GM19023 (cell line): ENCODE results near the gene TGFBR3L.
"Not testable (repeated sequence)": the region's sequence is repeated elsewhere in the genome, so short reads cannot be mapped to it uniquely, and the experiment has no call there.

Source experiments
- ATAC-seq: cut with Tn5 transposase; IDR thresholded peaks from one replicate; pipeline ENCODE4 v1.9.1; 2021; ENCODE audit warnings: mild to moderate bottlenecking, moderate library complexity; ENCODE audit not compliant: unreplicated experiment

Gene TGFBR3L

GRCh38 chr19:7879111-7879807, 35.4 kb upstream of the TGFBR3L start:
- no peak for ATAC-seq

GRCh38 chr19:7879836-7880235, 34.8 kb upstream of the TGFBR3L start:
- ATAC-seq = no peak

GRCh38 chr19:7881910-7882309, 32.7 kb upstream of the TGFBR3L start:
- no peak for ATAC-seq

DNA sequence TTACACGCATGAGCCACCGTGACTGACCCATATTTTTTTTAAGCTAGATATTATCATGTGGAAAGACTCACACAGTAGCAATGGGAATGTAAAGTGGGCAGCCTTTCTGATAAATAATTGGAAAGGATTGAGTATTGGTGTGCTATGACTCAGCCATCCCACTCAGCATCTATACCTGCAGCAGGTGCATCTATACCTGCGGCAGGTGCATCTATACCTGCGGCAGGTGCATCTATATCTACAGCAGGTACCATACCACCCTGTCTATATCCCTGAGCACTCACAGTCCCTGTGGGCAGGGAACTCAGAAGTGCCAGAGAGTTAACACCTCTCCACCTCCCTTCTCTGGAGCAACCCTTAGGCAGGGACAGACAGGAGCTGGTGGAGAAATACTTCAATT, 31.5 kb upstream of the TGFBR3L start:
- no peak for ATAC-seq

DNA sequence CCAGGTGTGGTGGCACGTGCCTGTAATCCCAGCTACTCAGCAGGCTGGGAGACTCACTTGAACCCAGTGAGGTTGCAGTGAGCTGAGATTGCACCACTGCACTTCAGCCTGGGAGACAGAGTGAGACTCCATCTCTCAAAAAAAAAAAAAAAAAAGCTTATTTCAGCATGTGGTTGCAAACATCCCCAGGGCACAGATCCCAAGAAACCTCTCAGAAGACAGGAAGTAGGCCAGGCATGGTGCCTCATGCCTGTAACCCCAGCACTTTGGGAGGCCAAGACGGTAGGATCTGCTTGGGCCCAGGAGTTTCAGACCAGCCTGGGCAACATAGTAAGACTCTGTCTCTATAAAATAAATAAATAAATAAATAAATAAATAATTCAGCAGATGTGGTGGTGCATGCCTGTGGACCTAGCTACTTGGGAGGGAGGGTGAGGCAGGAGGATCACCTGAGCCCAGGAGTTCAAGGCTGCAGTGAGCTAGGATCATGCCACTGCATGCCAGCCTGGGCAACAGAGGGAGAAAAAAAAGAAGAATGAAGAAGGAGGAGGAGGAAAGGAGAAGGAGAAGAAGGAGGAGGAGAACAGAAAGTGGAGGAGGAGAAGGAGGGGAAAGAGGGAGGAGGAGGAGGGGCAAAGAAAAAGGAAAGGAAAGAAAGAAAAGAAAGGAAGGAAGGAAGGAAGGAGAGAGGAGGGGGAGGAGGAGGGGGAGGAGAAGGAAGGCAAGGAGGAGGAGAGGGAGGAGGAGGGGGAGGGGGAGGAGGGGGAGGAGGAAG, 30.6 kb upstream of the TGFBR3L start:
- no peak for ATAC-seq

DNA sequence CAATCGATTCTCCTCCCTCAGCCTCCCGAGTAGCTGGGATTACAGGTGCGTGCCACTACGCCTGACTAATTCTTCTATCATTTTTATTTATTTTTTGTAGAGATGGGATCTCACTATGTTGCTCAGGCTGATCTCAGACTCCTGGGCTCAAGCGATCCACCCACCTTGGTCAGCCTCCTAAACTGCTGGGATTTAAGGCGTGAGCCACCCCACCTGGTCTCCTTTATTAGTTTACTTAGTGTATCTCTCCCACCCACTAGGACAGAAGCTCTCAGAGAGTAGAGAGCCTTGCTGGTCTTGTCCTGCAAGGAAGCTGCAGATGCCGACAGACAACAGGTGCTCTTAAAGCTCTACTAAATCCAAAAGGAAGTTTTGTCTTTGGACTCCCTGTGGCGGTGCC, 28.8 kb upstream of the TGFBR3L start:
- ATAC-seq = no peak

- ATAC-seq = no peak
Observed at GRCh38 chr19:7887408-7888144, 27.1 kb upstream of the TGFBR3L start.

- ATAC-seq = no peak
Observed at GRCh38 chr19:7888145-7888825, 26.3 kb upstream of the TGFBR3L start, which contains the start of gene LRRC8E. Gene LRRC8E (plus strand): TSS chr19:7888510. CDS start chr19:7895604, 7,094 bp downstream.

DNA sequence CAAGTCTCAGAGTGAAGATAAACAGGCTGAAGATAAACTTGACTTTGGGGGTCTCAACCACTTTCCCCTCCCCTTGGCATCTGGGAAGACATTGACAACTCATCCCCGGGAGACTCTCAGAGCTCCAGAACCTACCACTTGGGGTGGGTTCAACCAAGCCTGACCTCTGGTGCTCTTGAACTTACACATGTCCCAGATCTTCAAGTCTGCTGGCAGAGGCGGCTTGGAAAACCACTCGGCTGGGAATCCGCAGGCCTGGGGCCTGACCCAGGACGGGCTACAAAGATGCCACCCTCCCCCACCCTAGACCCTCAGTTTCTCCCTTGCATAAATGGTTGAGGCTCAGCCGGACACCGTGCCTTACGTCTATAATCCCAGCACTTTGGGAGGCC, 25.8 kb upstream of the TGFBR3L start:
- no peak for ATAC-seq

- not testable (repeated sequence) for ATAC-seq
Observed at GRCh38 chr19:7893362-7894101, 21.1 kb upstream of the TGFBR3L start.

DNA sequence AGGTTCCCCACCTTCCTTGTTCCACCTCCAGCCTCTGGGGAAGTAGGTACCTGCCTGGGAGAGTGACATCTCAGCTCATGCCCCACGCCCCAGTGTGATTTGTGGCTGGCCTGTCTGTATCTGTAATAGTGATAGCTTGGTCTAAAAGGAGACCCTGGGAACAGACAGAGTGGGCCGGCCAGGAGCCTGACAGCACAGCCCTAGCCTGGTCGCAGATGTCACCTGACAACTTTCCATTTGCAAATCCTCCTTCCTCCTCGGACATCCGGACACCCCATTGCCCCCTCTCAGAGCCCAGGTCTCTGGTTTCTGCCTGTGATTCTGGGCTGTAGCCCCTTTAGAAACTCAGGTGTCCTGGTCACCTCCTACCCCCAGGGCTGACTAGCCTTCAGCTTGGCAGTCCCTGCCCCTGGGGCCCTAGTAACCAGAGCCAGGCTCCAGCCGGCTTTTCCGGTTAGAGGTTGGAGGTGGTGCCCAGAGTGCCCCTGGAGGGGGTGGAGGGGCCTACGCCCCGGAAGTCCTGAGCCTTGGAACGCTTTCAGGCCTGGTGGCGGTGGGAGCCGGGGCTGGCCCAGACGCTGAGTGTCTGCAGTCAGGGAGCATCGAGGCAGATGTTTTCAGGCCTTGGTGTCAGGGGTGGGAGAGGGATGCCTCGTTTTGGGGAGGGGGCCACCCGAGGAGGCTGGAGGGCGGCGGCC, 19.9 kb upstream of the TGFBR3L start:
- ATAC-seq = no peak

- no peak for ATAC-seq
Observed at GRCh38 chr19:7895565-7895964, 19.1 kb upstream of the TGFBR3L start.

GRCh38 chr19:7897292-7897691, 17.3 kb upstream of the TGFBR3L start:
- no peak for ATAC-seq

DNA sequence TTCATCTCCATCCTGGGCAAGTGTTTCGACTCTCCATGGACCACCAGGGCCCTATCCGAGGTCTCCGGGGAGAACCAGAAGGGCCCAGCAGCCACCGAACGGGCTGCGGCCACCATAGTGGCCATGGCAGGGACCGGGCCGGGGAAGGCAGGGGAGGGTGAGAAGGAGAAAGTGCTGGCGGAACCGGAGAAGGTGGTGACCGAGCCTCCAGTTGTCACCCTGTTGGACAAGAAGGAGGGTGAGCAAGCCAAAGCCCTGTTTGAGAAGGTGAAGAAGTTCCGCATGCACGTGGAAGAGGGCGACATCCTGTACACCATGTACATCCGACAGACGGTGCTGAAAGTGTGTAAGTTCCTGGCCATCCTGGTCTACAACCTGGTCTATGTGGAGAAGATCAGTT, 15.7 kb upstream of the TGFBR3L start:
- ATAC-seq = no peak

- ATAC-seq = no peak
Observed at GRCh38 chr19:7899751-7900378, 14.8 kb upstream of the TGFBR3L start.

GRCh38 chr19:7900401-7900870, 14.2 kb upstream of the TGFBR3L start:
- ATAC-seq = no peak

GRCh38 chr19:7900931-7901330, 13.7 kb upstream of the TGFBR3L start:
- ATAC-seq = no peak

DNA sequence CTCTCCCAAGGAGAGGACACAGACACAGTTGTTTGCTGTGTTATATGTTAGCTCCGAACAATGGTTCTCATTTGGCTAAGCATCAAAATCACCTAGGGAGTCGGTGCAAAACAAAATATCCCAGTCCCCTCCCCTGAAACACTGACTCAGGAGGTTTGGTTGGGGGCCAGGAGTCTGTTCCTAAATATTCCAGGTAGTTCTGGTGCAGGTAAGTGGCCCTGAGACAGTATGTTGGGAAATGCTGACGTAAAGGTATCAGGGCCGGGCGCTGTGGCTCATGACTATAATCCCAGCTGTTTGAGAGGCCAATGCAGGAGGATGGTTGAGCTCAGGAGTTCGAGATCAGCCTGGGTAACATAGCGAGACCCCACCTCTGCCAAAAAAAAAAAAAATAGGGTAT, 13.3 kb upstream of the TGFBR3L start:
- ATAC-seq = no peak

DNA sequence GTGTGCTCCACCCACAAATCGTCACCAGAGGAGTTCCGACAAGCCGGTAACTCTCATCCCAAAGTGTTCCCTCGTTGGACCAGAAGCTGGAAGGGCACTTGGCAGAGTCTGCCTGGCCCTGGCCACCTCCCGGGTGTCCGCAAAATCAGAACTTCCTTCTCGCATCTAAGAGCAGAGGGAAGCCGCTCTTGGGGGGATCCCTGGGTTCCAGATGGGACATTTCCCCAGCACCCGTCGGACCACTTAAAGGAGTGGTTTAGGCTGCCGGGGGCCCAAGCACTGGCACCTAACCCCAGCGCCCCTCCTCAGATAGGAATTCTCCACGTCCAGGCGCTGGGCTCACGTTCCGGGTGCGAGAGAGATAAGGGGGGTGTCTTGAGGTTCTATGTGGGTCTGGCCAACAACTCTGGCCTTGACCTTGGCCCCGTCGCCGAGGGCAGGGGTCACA, 11.8 kb upstream of the TGFBR3L start:
- no peak for ATAC-seq
